Measurements from ENCODE around the gene EEF1G.

DNA sequence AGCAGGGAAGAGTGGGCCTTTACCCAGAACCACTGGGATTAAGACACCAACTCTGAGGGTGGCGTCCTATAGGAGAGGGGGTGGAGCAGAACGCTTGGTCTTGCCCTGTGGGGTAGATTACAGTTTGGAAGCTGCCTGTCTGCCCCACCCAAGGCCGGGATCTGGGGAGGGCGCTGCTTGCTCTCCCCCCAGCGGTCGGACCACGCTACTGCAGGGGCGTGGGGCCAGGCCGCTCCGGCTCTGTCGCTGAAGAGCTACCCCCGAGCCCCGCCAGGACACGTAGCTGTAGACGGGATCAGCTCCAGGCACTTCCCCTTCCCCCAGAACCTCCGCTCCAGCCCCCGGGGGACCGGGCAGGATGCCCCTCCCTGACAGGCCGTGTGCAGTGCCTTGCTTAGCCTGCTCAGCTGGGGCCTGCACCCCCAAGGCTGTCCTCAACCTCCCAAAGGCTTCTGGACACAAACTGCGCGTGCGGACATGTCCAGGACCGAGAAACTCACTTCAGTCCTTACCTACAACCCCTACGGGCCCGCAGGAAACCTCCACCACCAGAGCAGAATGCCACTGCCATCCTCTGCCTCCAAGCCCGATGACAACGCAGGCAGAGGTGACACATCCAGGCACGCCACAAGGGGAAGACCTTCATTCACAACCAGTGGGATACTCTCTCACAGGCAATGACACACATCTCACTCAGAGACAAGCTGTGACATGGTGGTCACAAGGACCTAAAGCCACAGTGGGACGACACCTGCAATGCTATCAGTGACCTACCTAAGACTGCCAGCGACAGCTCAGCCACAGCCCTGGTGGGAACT is 30.7 kb downstream of the EEF1G start:
- TF ChIP-seq, protein P1, sequence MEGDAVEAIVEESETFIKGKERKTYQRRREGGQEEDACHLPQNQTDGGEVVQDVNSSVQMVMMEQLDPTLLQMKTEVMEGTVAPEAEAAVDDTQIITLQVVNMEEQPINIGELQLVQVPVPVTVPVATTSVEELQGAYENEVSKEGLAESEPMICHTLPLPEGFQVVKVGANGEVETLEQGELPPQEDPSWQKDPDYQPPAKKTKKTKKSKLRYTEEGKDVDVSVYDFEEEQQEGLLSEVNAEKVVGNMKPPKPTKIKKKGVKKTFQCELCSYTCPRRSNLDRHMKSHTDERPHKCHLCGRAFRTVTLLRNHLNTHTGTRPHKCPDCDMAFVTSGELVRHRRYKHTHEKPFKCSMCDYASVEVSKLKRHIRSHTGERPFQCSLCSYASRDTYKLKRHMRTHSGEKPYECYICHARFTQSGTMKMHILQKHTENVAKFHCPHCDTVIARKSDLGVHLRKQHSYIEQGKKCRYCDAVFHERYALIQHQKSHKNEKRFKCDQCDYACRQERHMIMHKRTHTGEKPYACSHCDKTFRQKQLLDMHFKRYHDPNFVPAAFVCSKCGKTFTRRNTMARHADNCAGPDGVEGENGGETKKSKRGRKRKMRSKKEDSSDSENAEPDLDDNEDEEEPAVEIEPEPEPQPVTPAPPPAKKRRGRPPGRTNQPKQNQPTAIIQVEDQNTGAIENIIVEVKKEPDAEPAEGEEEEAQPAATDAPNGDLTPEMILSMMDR (IDR thresholded peaks at IDR 0.05), result peak; percentile 87 to 99 (median 96)
- TF ChIP-seq POLR2A (IDR thresholded peaks at IDR 0.05), result peak in 1 of 2 donors; percentile 13
